Bronchial epithelial cell (primary cell): ENCODE measurements around the gene AGAP1. TPM values are rescaled to one million over a fixed set of nuclear protein-coding genes. Genes with fewer than 3 reads are reported as not detected.

Experiments used
- DNase-seq: peaks from one replicate; pipeline ENCODE4 v3.0.0-alpha.2; 2010; ENCODE audit warnings: low read depth
- FAIRE-seq: peaks from 2 replicates; lab custom pipeline; 2011; peaks lifted over from hg19 to GRCh38; lab: Jason Lieb, UNC
- H3K27me3 ChIP-seq: 2 replicates; pipeline ENCODE4 v1.5.1; 2011; ENCODE audit warnings: low read length; ENCODE audit not compliant: control insufficient read depth, insufficient read depth
- H3K36me3 ChIP-seq: 2 replicates; pipeline ENCODE4 v1.5.1; 2011; ENCODE audit warnings: low read length; ENCODE audit not compliant: control insufficient read depth, insufficient read depth
- H3K4me3 ChIP-seq: 2 replicates; pipeline ENCODE4 v1.5.1; 2011; ENCODE audit warnings: mild to moderate bottlenecking, low read depth, low read length, control low read depth
- total RNA-seq: library from RNA; depleted of rRNA; stranded (reverse); fragments of >200 nt; gene quantifications from 2 replicates; pipeline ENCODE4 v1.2.1, GENCODE V29; 2014
- TF ChIP-seq, protein P1 (sequence below): IDR thresholded peaks from 2 replicates; pipeline ENCODE4 v1.5.1; 2011; ENCODE audit warnings: mild to moderate bottlenecking, moderate library complexity, low read length, control low read depth, inconsistent platforms; ENCODE audit not compliant: insufficient read depth, severe bottlenecking

Gene AGAP1
- total RNA-seq, 1 donor from 2014 or later, result 22.4 TPM

DNA sequence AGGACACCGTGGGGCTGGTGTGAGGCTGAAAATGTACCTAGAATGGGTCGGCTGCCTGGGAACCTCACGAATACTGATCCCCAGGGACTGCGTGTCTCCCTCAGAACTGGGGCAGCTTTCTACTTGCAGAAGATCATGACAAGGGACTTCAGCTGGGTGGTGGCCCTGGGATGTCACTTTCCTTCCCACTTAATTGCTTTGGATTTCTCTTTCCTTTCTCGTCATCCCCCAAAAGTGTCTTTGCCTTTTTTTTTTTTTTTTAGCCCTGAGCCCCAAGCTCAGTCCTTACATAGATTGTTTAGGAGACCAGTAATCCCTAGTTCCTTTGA is 395.4 kb downstream of the AGAP1 start:
- no peak overlapping the region for H3K4me3 ChIP-seq
- TF ChIP-seq, protein P1, sequence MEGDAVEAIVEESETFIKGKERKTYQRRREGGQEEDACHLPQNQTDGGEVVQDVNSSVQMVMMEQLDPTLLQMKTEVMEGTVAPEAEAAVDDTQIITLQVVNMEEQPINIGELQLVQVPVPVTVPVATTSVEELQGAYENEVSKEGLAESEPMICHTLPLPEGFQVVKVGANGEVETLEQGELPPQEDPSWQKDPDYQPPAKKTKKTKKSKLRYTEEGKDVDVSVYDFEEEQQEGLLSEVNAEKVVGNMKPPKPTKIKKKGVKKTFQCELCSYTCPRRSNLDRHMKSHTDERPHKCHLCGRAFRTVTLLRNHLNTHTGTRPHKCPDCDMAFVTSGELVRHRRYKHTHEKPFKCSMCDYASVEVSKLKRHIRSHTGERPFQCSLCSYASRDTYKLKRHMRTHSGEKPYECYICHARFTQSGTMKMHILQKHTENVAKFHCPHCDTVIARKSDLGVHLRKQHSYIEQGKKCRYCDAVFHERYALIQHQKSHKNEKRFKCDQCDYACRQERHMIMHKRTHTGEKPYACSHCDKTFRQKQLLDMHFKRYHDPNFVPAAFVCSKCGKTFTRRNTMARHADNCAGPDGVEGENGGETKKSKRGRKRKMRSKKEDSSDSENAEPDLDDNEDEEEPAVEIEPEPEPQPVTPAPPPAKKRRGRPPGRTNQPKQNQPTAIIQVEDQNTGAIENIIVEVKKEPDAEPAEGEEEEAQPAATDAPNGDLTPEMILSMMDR, result no peak
- H3K27me3 ChIP-seq, result no peaks in the 10 kb centered on the region
- H3K36me3 ChIP-seq, result no peaks in the 10 kb centered on the region
- no peak for DNase-seq
- FAIRE-seq, result no peak

DNA sequence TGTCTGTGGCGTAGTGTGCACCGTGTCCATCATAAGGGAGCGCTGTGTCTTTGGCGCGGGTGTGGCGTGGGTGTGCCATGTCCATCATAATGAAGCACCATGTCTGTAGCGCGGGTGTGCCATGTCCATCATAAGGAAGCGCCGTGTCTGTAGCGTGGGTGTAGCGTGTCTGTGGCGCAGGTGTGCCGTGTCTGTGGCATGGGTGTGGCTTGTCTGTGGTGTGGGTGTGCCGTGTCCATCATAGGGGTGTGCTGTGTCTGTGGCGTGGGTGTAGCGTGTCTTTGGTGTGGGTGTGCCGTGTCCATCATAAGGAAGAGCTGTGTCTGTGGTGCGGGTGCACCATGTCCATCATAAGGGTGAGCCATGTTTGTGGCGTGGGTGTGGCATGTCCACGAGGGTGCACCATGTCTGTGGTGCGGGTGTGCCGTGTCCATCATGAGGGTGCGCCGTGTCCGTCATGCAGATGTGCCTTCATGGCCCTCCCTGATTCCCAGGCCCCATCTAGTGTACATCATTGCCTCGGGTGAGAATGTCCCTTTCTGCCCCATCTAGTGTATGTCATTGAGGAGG is 399.4 kb downstream of the AGAP1 start:
- no peaks in the 10 kb centered on the region for H3K36me3 ChIP-seq
- FAIRE-seq (no peak), DNase-seq (no peak)
- no peaks in the 10 kb centered on the region for H3K27me3 ChIP-seq
- TF ChIP-seq, protein P1, result no peak
- no peak overlapping the region for H3K4me3 ChIP-seq

DNA sequence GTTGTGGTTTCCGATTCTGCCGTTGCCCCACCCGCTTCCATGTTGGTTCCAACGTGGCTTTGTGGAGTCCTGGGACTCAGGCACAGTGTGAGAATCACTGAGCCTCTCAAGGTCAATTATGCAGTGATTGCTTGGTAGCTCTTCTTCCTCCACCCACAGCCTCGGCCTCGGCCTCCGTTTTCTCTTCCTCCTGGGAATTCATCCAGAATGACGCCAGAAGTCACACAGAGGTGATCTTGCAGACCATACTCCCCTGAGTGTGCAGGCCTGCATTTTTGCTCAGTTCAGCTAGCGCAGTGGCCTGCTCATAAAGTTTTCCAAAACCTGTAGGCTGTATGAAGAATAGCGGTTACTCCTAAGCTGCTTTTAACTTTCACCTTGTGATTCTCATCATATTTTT is 401.0 kb downstream of the AGAP1 start:
- FAIRE-seq, result no peak
- TF ChIP-seq, protein P1, result no peak
- H3K4me3 ChIP-seq, result no peak overlapping the region
- H3K36me3 ChIP-seq, result no peaks in the 10 kb centered on the region
- H3K27me3 ChIP-seq, result no peaks in the 10 kb centered on the region
- no peak for DNase-seq

DNA sequence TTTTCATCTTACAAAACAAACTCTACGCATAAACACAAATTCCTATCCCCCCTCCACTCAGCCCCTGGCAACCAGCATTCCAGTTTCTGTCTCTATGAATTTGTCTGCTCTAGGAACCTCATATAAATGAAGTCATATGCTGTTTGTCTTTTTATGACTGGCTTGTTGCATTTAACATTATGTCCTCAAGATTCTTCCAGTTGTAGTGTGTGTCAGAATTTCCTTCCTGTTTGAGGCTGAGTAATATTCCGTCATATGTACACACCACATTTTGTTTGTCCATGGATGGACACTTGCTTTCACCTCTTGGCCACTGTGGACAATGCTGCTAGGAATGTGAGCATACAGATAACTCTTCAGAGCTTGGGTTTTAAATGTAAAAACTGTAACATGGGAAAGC is 402.2 kb downstream of the AGAP1 start:
- Histone ChIP-seq H3K4me3 (no peak overlapping the region), H3K27me3 (no peaks in the 10 kb centered on the region), H3K36me3 (no peaks in the 10 kb centered on the region)
- FAIRE-seq (no peak), DNase-seq (no peak)
- TF ChIP-seq, protein P1, result no peak

DNA sequence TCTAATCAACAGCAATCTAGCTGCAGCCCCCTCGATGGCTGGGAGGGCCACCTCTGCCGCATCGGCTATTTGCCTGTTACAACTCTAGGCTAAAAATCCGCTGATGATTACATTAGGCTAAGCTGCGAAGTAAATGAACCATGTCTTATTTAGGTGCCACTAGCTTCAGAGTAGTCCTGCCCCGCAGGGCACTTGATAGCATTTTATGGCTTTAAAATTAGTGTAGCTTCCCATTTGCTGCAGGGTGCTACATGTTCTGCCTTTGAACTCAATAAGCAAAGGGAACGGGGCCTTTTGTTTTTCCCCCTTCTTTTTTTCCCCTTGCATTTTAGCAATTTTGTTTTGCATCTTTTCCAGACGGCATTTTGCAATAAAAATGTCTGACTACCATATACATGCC is 404.1 kb downstream of the AGAP1 start:
- no peak for FAIRE-seq
- DNase-seq, result no peak
- Histone ChIP-seq H3K27me3 (no peaks in the 10 kb centered on the region), H3K36me3 (no peaks in the 10 kb centered on the region), H3K4me3 (no peak overlapping the region)
- TF ChIP-seq, protein P1, result no peak

DNA sequence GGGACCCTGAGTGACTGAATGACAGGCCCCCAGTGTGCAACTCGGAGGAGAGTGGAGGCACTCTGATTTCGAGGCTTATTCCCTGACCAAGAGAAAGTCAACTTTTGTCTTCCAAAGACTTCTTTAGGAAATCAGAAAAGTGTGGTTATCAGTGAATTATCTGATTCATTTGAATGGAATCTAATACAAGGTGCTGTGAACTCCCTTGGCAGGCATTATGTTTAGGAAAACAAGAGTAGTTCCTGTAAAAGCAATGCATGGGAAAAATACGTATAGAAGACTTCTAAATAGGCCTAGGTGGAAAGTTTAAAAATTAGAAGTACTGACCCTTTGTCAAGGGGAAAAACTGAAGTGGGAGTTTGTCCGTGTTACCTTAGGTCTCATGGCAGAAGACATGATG is 404.9 kb downstream of the AGAP1 start:
- H3K4me3 ChIP-seq, result no peak overlapping the region
- no peaks in the 10 kb centered on the region for H3K36me3 ChIP-seq
- no peaks in the 10 kb centered on the region for H3K27me3 ChIP-seq
- TF ChIP-seq, protein P1, result no peak
- FAIRE-seq (no peak), DNase-seq (no peak)
